ENCODE data around the gene PLA2G5.

PLA2G5 gene

DNA sequence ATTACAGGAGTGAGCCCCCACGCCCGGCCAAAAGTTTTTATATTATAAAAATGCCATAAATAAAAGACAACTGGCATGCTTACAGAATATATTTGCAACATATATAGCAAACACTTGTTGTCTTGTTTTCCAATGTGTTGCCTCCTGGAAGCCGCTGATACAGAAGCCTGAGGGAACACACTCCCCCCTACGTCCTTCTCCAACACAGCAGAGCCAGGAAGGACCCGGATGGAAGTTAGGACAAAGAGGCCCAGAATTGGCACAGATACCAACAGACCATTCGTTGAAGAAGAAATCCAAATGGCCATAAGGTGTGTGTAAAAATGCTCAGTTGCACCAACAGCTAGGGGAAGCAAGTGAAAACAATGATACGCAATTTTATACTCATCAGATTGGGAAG, 1.3 kb upstream of the PLA2G5 start:
- H3K9me3 ChIP-seq (ENCODE audit: control insufficient read depth, insufficient read depth, low read length), result no peaks in the 10 kb centered on the region
- H3K4me1 ChIP-seq (ENCODE audit: control insufficient read depth, insufficient read depth, low read length), result no peaks in the 10 kb centered on the region
- H3K9ac ChIP-seq (ENCODE audit: low read depth, low read length), result no peak overlapping the region
- H3K36me3 ChIP-seq (ENCODE audit: control insufficient read depth, insufficient read depth, low read length), result no peaks in the 10 kb centered on the region
- H3K27me3 ChIP-seq (ENCODE audit: control insufficient read depth, insufficient read depth, low read length), result no peaks in the 10 kb centered on the region
- H3K4me3 ChIP-seq (ENCODE audit: low read depth, low read length), result no peak overlapping the region
- no peak overlapping the region for H3K27ac ChIP-seq (ENCODE audit: low read depth, low read length)

GRCh38 chr1:20070357-20070756, 363 bp downstream of the PLA2G5 start:
- no peaks in the 10 kb centered on the region for H3K4me1 ChIP-seq (ENCODE audit: control insufficient read depth, insufficient read depth, low read length)
- no peaks in the 10 kb centered on the region for H3K36me3 ChIP-seq (ENCODE audit: control insufficient read depth, insufficient read depth, low read length)
- no peaks in the 10 kb centered on the region for H3K9me3 ChIP-seq (ENCODE audit: control insufficient read depth, insufficient read depth, low read length)
- no peak overlapping the region for H3K9ac ChIP-seq (ENCODE audit: low read depth, low read length)
- H3K27ac ChIP-seq (ENCODE audit: low read depth, low read length), result no peak overlapping the region
- H3K4me3 ChIP-seq (ENCODE audit: low read depth, low read length), result no peak overlapping the region
- no peaks in the 10 kb centered on the region for H3K27me3 ChIP-seq (ENCODE audit: control insufficient read depth, insufficient read depth, low read length)

GRCh38 chr1:20071416-20071815, 1.4 kb downstream of the PLA2G5 start:
- no peak overlapping the region for H3K4me3 ChIP-seq (ENCODE audit: low read depth, low read length)
- H3K9me3 ChIP-seq (ENCODE audit: control insufficient read depth, insufficient read depth, low read length), result no peaks in the 10 kb centered on the region
- H3K27me3 ChIP-seq (ENCODE audit: control insufficient read depth, insufficient read depth, low read length), result no peaks in the 10 kb centered on the region
- H3K9ac ChIP-seq (ENCODE audit: low read depth, low read length), result no peak overlapping the region
- no peaks in the 10 kb centered on the region for H3K4me1 ChIP-seq (ENCODE audit: control insufficient read depth, insufficient read depth, low read length)
- no peaks in the 10 kb centered on the region for H3K36me3 ChIP-seq (ENCODE audit: control insufficient read depth, insufficient read depth, low read length)
- H3K27ac ChIP-seq (ENCODE audit: low read depth, low read length), result no peak overlapping the region

GRCh38 chr1:20072771-20073170, 2.8 kb downstream of the PLA2G5 start:
- Histone ChIP-seq H3K4me3 (ENCODE audit: low read depth, low read length) (no peak overlapping the region), H3K36me3 (ENCODE audit: control insufficient read depth, insufficient read depth, low read length) (no peaks in the 10 kb centered on the region), H3K9ac (ENCODE audit: low read depth, low read length) (no peak overlapping the region), H3K27me3 (ENCODE audit: control insufficient read depth, insufficient read depth, low read length) (no peaks in the 10 kb centered on the region), H3K27ac (ENCODE audit: low read depth, low read length) (no peak overlapping the region), H3K9me3 (ENCODE audit: control insufficient read depth, insufficient read depth, low read length) (no peaks in the 10 kb centered on the region), H3K4me1 (ENCODE audit: control insufficient read depth, insufficient read depth, low read length) (no peaks in the 10 kb centered on the region)

GRCh38 chr1:20073256-20073655, 3.3 kb downstream of the PLA2G5 start:
- no peak overlapping the region for H3K4me3 ChIP-seq (ENCODE audit: low read depth, low read length)
- no peak overlapping the region for H3K27ac ChIP-seq (ENCODE audit: low read depth, low read length)
- H3K4me1 ChIP-seq (ENCODE audit: control insufficient read depth, insufficient read depth, low read length), result no peaks in the 10 kb centered on the region
- no peaks in the 10 kb centered on the region for H3K36me3 ChIP-seq (ENCODE audit: control insufficient read depth, insufficient read depth, low read length)
- H3K9ac ChIP-seq (ENCODE audit: low read depth, low read length), result no peak overlapping the region
- no peaks in the 10 kb centered on the region for H3K27me3 ChIP-seq (ENCODE audit: control insufficient read depth, insufficient read depth, low read length)
- no peaks in the 10 kb centered on the region for H3K9me3 ChIP-seq (ENCODE audit: control insufficient read depth, insufficient read depth, low read length)

- Histone ChIP-seq H3K4me3 (ENCODE audit: low read depth, low read length) (no peak overlapping the region), H3K4me1 (ENCODE audit: control insufficient read depth, insufficient read depth, low read length) (no peaks in the 10 kb centered on the region), H3K27ac (ENCODE audit: low read depth, low read length) (no peak overlapping the region), H3K27me3 (ENCODE audit: control insufficient read depth, insufficient read depth, low read length) (no peaks in the 10 kb centered on the region), H3K36me3 (ENCODE audit: control insufficient read depth, insufficient read depth, low read length) (no peaks in the 10 kb centered on the region), H3K9ac (ENCODE audit: low read depth, low read length) (no peak overlapping the region), H3K9me3 (ENCODE audit: control insufficient read depth, insufficient read depth, low read length) (no peaks in the 10 kb centered on the region)
Measured at GRCh38 chr1:20074055-20074724, 4.2 kb downstream of the PLA2G5 start.

- no peak overlapping the region for H3K4me3 ChIP-seq (ENCODE audit: low read depth, low read length)
- H3K4me1 ChIP-seq (ENCODE audit: control insufficient read depth, insufficient read depth, low read length), result no peaks in the 10 kb centered on the region
- no peaks in the 10 kb centered on the region for H3K36me3 ChIP-seq (ENCODE audit: control insufficient read depth, insufficient read depth, low read length)
- H3K9ac ChIP-seq (ENCODE audit: low read depth, low read length), result no peak overlapping the region
- H3K27ac ChIP-seq (ENCODE audit: low read depth, low read length), result no peak overlapping the region
- no peaks in the 10 kb centered on the region for H3K9me3 ChIP-seq (ENCODE audit: control insufficient read depth, insufficient read depth, low read length)
- no peaks in the 10 kb centered on the region for H3K27me3 ChIP-seq (ENCODE audit: control insufficient read depth, insufficient read depth, low read length)
Measured at GRCh38 chr1:20074725-20075171, 4.8 kb downstream of the PLA2G5 start.

GRCh38 chr1:20075345-20075744, 5.4 kb downstream of the PLA2G5 start:
- Histone ChIP-seq H3K4me1 (ENCODE audit: control insufficient read depth, insufficient read depth, low read length) (no peaks in the 10 kb centered on the region), H3K27ac (ENCODE audit: low read depth, low read length) (no peak overlapping the region), H3K9ac (ENCODE audit: low read depth, low read length) (no peak overlapping the region), H3K9me3 (ENCODE audit: control insufficient read depth, insufficient read depth, low read length) (no peaks in the 10 kb centered on the region), H3K36me3 (ENCODE audit: control insufficient read depth, insufficient read depth, low read length) (no peaks in the 10 kb centered on the region), H3K4me3 (ENCODE audit: low read depth, low read length) (no peak overlapping the region), H3K27me3 (ENCODE audit: control insufficient read depth, insufficient read depth, low read length) (no peaks in the 10 kb centered on the region)

DNA sequence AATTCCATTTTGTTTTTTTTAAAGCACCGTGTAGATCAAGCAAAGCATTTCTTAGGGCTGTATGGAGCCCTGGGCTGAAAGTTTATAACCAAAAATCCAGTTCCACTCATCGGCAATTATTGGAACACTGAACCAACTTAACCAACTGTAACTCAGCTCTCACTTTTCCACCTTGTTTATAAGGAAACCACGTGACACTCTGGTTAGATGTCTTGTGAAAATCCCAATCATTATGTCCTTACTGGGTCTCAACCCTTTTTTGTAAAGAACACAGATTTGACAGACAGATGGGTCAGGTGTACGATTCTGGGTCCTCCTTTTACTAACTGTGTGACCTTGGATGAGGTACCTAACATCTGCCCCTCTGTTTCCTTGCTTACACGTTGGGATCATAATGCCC, 6.2 kb downstream of the PLA2G5 start:
- Histone ChIP-seq H3K27ac (ENCODE audit: low read depth, low read length) (no peak overlapping the region), H3K9me3 (ENCODE audit: control insufficient read depth, insufficient read depth, low read length) (no peaks in the 10 kb centered on the region), H3K4me3 (ENCODE audit: low read depth, low read length) (no peak overlapping the region), H3K9ac (ENCODE audit: low read depth, low read length) (no peak overlapping the region), H3K27me3 (ENCODE audit: control insufficient read depth, insufficient read depth, low read length) (no peaks in the 10 kb centered on the region), H3K4me1 (ENCODE audit: control insufficient read depth, insufficient read depth, low read length) (no peaks in the 10 kb centered on the region), H3K36me3 (ENCODE audit: control insufficient read depth, insufficient read depth, low read length) (no peaks in the 10 kb centered on the region)

GRCh38 chr1:20076710-20077461, 6.9 kb downstream of the PLA2G5 start:
- Histone ChIP-seq H3K36me3 (ENCODE audit: control insufficient read depth, insufficient read depth, low read length) (no peaks in the 10 kb centered on the region), H3K27me3 (ENCODE audit: control insufficient read depth, insufficient read depth, low read length) (no peaks in the 10 kb centered on the region), H3K4me3 (ENCODE audit: low read depth, low read length) (no peak overlapping the region), H3K27ac (ENCODE audit: low read depth, low read length) (no peak overlapping the region), H3K4me1 (ENCODE audit: control insufficient read depth, insufficient read depth, low read length) (no peaks in the 10 kb centered on the region), H3K9ac (ENCODE audit: low read depth, low read length) (no peak overlapping the region), H3K9me3 (ENCODE audit: control insufficient read depth, insufficient read depth, low read length) (no peaks in the 10 kb centered on the region)

- no peak overlapping the region for H3K4me3 ChIP-seq (ENCODE audit: low read depth, low read length)
- H3K27me3 ChIP-seq (ENCODE audit: control insufficient read depth, insufficient read depth, low read length), result no peaks in the 10 kb centered on the region
- H3K4me1 ChIP-seq (ENCODE audit: control insufficient read depth, insufficient read depth, low read length), result no peaks in the 10 kb centered on the region
- H3K36me3 ChIP-seq (ENCODE audit: control insufficient read depth, insufficient read depth, low read length), result no peaks in the 10 kb centered on the region
- no peak overlapping the region for H3K9ac ChIP-seq (ENCODE audit: low read depth, low read length)
- no peak overlapping the region for H3K27ac ChIP-seq (ENCODE audit: low read depth, low read length)
- no peaks in the 10 kb centered on the region for H3K9me3 ChIP-seq (ENCODE audit: control insufficient read depth, insufficient read depth, low read length)
Measured at GRCh38 chr1:20078171-20078651, 8.2 kb downstream of the PLA2G5 start.

Measured in HUES48 (cell line).